8988T (cell line): ENCODE results near the gene NNT.
"Not testable (repeated sequence)": the region's sequence is repeated elsewhere in the genome, so short reads cannot be mapped to it uniquely, and the experiment has no call there.

Experiments
- DNase-seq: peaks from one replicate; pipeline ENCODE4 v3.0.0; 2011

The NNT gene

DNA sequence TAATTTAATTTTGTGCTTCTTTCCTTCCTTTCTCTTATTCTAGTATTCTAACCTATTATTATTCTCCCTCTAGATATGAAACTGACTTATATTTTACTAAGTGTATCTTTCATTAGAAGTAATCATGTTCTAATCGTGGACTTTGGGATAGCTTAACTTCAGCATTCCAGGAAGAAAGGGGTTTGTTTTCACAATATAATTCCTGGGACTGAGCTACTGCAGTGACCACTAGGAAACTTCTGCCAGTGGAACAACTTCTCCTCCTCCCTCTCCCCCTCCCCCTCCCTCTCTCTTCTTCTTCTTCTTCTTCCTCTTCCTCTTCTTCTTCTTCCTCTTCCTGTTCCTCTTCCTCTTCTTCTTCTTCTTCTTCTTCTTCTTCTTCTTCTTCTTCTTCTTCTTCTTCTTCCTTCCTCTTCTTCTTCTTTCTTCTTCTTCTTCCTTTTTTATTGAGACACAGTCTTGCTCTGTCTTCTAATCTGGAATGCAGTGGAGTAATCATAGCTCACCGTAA, 127.9 kb downstream of the NNT start:
- DNase-seq = no peak

DNA sequence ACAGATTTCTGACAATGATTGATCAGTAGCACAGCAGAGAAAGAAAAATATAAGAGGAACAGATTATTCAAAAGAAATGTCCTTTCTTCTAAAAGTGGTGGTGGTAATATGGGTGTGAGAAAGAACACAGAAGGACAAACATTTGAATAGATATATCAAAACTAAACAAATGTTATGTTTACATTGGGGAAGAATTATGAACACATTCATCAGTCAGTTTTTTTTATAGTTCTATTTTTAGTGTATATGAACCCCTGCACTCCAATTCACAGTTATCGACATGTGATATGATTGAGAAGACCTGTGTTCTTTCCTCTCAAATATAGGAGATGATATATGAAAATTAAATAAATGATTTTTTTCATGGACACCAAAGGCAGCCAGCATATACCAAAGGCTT, 128.6 kb downstream of the NNT start:
- DNase-seq = no peak

DNA sequence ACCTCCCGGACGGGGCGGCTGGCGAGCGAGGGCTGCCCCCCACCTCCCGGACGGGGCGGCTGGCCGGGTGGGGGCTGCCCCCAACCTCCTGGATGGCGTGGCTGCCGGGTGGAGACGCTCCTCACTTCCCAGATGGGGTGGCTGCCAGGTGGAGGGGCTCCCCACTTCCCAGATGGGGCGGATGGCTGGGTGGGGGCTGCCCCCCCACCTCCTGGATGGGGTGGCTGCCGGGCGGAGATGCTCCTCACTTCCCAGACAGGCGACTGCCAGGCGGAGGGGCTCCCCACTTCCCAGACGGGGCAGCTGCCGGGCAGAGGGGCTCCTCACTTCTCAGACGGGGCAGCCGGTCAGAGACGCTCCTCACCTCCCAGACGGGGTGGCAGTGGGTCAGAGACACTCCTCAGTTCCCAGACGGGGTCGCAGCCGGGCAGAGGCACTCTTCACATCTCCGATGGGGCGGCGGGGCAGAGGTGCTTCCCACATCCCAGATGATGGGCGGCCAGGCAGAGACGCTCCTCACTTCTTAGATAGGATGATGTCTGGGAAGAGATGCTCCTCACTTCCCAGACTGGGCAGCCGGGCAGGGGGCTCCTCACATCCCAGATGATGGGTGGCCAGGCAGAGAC, 143.1 kb downstream of the NNT start:
- not testable (repeated sequence) for DNase-seq

DNA sequence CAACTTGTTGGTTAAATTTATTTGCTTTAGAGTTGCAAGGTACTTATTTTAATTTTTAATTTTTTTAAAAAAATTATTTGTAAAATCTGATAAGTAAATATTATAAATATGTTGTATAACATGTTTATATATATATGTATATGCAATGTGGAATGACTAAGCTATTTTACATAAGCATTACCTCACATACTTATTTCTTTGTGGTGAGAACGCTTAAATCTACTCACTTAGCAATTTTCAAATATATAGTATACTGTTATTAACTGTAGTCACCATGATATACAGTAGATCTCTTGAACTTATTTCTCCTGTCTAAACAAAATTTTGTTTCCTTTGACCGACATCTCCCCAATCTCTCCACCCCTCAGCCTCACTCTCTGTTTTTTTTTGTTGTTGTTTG, 147.8 kb downstream of the NNT start:
- no peak for DNase-seq

DNA sequence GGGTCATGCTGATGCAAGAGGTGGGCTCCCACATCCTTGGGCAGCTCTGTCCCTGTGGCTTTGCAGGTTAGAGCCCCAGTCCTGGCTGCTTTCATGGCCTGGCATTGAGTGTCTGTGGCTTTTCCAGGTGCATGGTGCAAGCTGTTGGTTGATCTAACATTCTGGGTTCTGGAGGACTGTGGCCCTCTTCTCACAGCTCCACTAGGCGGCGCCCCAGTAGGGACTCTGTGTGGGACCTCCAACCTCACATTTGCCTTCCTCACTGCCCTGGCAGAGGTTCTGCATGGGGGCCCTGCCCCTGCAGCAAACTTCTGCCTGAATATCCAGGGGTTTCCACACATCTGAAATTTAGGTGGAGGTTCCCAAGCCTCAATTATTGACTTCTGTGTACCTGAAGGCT, 150.1 kb downstream of the NNT start:
- DNase-seq = no peak
